ENCODE results near the gene SEPTIN1. TPM values are rescaled to one million over a fixed set of nuclear protein-coding genes. Genes with fewer than 3 reads are reported as not detected.

The SEPTIN1 gene
- total and polyA plus RNA-seq, 12 donors, result 0.11 to 19.8 (median 2.8) TPM; not detected in 1

Small RNAs within 50 kb of the gene (small RNA-seq; reads per million reads assigned to genes)
- gene RF00406, result 0 reads per million in 2 donors

Other genes starting within 250 kb of the SEPTIN1 start
- gene CORO1A, start 199.0 kb downstream of the SEPTIN1 start, total RNA-seq, result 10 to 100 TPM in 8 of 9 donors, 1 to 10 TPM in 1; 3.3 to 69.1 (median 39.6) TPM
- gene CORO1A, start 199.0 kb downstream of the SEPTIN1 start, polyA plus RNA-seq, result 10 to 100 TPM in 2 of 3 donors, 1 to 10 TPM in 1; 4.1 to 87.7 (median 56.2) TPM
- 100 to 1,000 TPM in 6 of 9 donors, 10 to 100 TPM in 3; 55.1 to 449 (median 143) TPM for gene BOLA2B, start 188.9 kb downstream of the SEPTIN1 start, total RNA-seq
- 100 to 1,000 TPM in 2 of 3 donors, 10 to 100 TPM in 1; 96.4 to 329 (median 250) TPM for gene BOLA2B, start 188.9 kb downstream of the SEPTIN1 start, polyA plus RNA-seq
- 10 to 100 TPM; 12.4 to 87.5 (median 40.3) TPM for gene SLX1A, start 188.7 kb downstream of the SEPTIN1 start, total RNA-seq
- gene SLX1A, start 188.7 kb downstream of the SEPTIN1 start, polyA plus RNA-seq, result 100 to 1,000 TPM in 2 of 3 donors, 1 to 10 TPM in 1; 7.9 to 195 (median 169) TPM
- gene SULT1A3, start 183.3 kb downstream of the SEPTIN1 start, total RNA-seq, result 10 to 100 TPM in 6 of 9 donors, 1 to 10 TPM in 3; 4.3 to 15.8 (median 12.7) TPM
- gene SULT1A3, start 183.3 kb downstream of the SEPTIN1 start, polyA plus RNA-seq, result 100 to 1,000 TPM in 1 of 3 donors, 10 to 100 TPM in 1, 1 to 10 TPM in 1; 3.5 to 125 (median 58.7) TPM
- 10 to 100 TPM in 1 of 9 donors, 1 to 10 TPM in 6, under 1 TPM in 1, not detected in 1; 0.35 to 11.7 (median 2.7) TPM for gene NPIPB13, start 134.1 kb downstream of the SEPTIN1 start, total RNA-seq
- 10 to 100 TPM in 2 of 3 donors, under 1 TPM in 1; 0.49 to 17.1 (median 16.5) TPM for gene NPIPB13, start 134.1 kb downstream of the SEPTIN1 start, polyA plus RNA-seq
- 10 to 100 TPM; 27.5 to 95.8 (median 77.0) TPM for gene CD2BP2, start 27.3 kb downstream of the SEPTIN1 start, total RNA-seq
- gene CD2BP2, start 27.3 kb downstream of the SEPTIN1 start, polyA plus RNA-seq, result 10 to 100 TPM; 53.5 to 95.6 (median 58.0) TPM
- 10 to 100 TPM; 17.0 to 67.7 (median 44.0) TPM for gene TBC1D10B, start 12.1 kb downstream of the SEPTIN1 start, total RNA-seq
- gene TBC1D10B, start 12.1 kb downstream of the SEPTIN1 start, polyA plus RNA-seq, result 10 to 100 TPM; 33.7 to 65.4 (median 44.3) TPM
- gene MYL11, start 7.8 kb downstream of the SEPTIN1 start, total RNA-seq, result 1 to 10 TPM in 2 of 9 donors, not detected in 7; 1.1 to 2.9 TPM
- 1 to 10 TPM in 1 of 3 donors, not detected in 2; 2.7 TPM for gene MYL11, start 7.8 kb downstream of the SEPTIN1 start, polyA plus RNA-seq
- gene ZNF48, start 12.9 kb upstream of the SEPTIN1 start, total RNA-seq, result 10 to 100 TPM in 3 of 9 donors, 1 to 10 TPM in 6; 5.7 to 23.8 (median 8.9) TPM
- 1 to 10 TPM; 2.6 to 5.6 (median 4.2) TPM for gene ZNF48, start 12.9 kb upstream of the SEPTIN1 start, polyA plus RNA-seq
- gene ZNF771, start 25.0 kb upstream of the SEPTIN1 start, total RNA-seq, result 10 to 100 TPM in 7 of 9 donors, 1 to 10 TPM in 2; 8.2 to 81.3 (median 15.8) TPM
- 10 to 100 TPM in 1 of 3 donors, 1 to 10 TPM in 2; 2.8 to 12.2 (median 9.5) TPM for gene ZNF771, start 25.0 kb upstream of the SEPTIN1 start, polyA plus RNA-seq
- gene DCTPP1, start 47.5 kb upstream of the SEPTIN1 start, total RNA-seq, result 10 to 100 TPM; 13.9 to 33.9 (median 29.5) TPM
- 10 to 100 TPM; 11.7 to 15.2 (median 13.3) TPM for gene DCTPP1, start 47.5 kb upstream of the SEPTIN1 start, polyA plus RNA-seq
- gene SEPHS2, start 63.3 kb upstream of the SEPTIN1 start, total RNA-seq, result 10 to 100 TPM; 10.7 to 60.5 (median 46.2) TPM
- gene SEPHS2, start 63.3 kb upstream of the SEPTIN1 start, polyA plus RNA-seq, result 10 to 100 TPM; 18.9 to 54.5 (median 21.9) TPM
- gene ITGAL, start 90.2 kb upstream of the SEPTIN1 start, total RNA-seq, result 10 to 100 TPM in 1 of 9 donors, 1 to 10 TPM in 7, under 1 TPM in 1; 0.72 to 14.7 (median 4.7) TPM
- 10 to 100 TPM in 1 of 3 donors, 1 to 10 TPM in 2; 2.1 to 10.6 (median 2.6) TPM for gene ITGAL, start 90.2 kb upstream of the SEPTIN1 start, polyA plus RNA-seq
- 10 to 100 TPM; 23.2 to 53.0 (median 30.4) TPM for gene ZNF768, start 144.0 kb upstream of the SEPTIN1 start, total RNA-seq
- 100 to 1,000 TPM in 1 of 3 donors, 10 to 100 TPM in 1, 1 to 10 TPM in 1; 8.7 to 103 (median 55.6) TPM for gene ZNF768, start 144.0 kb upstream of the SEPTIN1 start, polyA plus RNA-seq
- gene ZNF747, start 152.3 kb upstream of the SEPTIN1 start, total RNA-seq, result 10 to 100 TPM in 8 of 9 donors, 1 to 10 TPM in 1; 8.6 to 19.9 (median 15.2) TPM
- 1 to 10 TPM; 7.7 to 9.3 (median 8.4) TPM for gene ZNF747, start 152.3 kb upstream of the SEPTIN1 start, polyA plus RNA-seq
- 10 to 100 TPM in 3 of 9 donors, 1 to 10 TPM in 6; 4.9 to 15.0 (median 9.6) TPM for gene ZNF764, start 175.8 kb upstream of the SEPTIN1 start, total RNA-seq
- 1 to 10 TPM; 3.6 to 9.7 (median 5.9) TPM for gene ZNF764, start 175.8 kb upstream of the SEPTIN1 start, polyA plus RNA-seq
- 10 to 100 TPM; 10.3 to 33.2 (median 17.9) TPM for gene ZNF688, start 189.2 kb upstream of the SEPTIN1 start, total RNA-seq
- 10 to 100 TPM; 16.4 to 43.4 (median 33.9) TPM for gene ZNF688, start 189.2 kb upstream of the SEPTIN1 start, polyA plus RNA-seq
- gene ZNF785, start 203.1 kb upstream of the SEPTIN1 start, total RNA-seq, result 10 to 100 TPM in 8 of 9 donors, 1 to 10 TPM in 1; 9.4 to 37.0 (median 14.8) TPM
- gene ZNF785, start 203.1 kb upstream of the SEPTIN1 start, polyA plus RNA-seq, result 10 to 100 TPM in 1 of 3 donors, 1 to 10 TPM in 2; 3.4 to 11.2 (median 8.9) TPM
- 10 to 100 TPM in 4 of 9 donors, 1 to 10 TPM in 5; 6.8 to 12.9 (median 9.9) TPM for gene ZNF689, start 227.8 kb upstream of the SEPTIN1 start, total RNA-seq
- 1 to 10 TPM; 2.9 to 6.4 (median 3.2) TPM for gene ZNF689, start 227.8 kb upstream of the SEPTIN1 start, polyA plus RNA-seq